Activated CD4-positive, alpha-beta T cell treated with anti-CD3 and anti-CD28 coated beads, Interleukin-2, amount 10 ng/mL, durations not matched to agents 24 days and 14 days (primary cell): ENCODE data around the gene S100A6. TPM values are rescaled to one million over a fixed set of nuclear protein-coding genes. Genes with fewer than 3 reads are reported as not detected.
A peak's percentile ranks its signal among the peaks of the same experiment; 100 is the strongest.
"Not testable (repeated sequence)": the region's sequence is repeated elsewhere in the genome, so short reads cannot be mapped to it uniquely, and the experiment has no call there.

ENCODE experiments used
- DNase-seq: peaks from one replicate; pipeline ENCODE4 v3.0.0; 2022
- H3K27ac Mint-ChIP-seq: one replicate; pipeline ENCODE4 v1.8.0; 2022; ENCODE audit warnings: mild to moderate bottlenecking, mixed read lengths
- H3K27me3 Mint-ChIP-seq: one replicate; pipeline ENCODE4 v1.8.0; 2022; ENCODE audit warnings: mixed read lengths
- H3K36me3 Mint-ChIP-seq: one replicate; pipeline ENCODE4 v1.8.0; 2022; ENCODE audit warnings: low read depth, mild to moderate bottlenecking, mixed read lengths
- H3K4me1 Mint-ChIP-seq: one replicate; pipeline ENCODE4 v1.8.0; 2021; ENCODE audit warnings: mixed read lengths
- H3K4me3 Mint-ChIP-seq: one replicate; pipeline ENCODE4 v1.8.0; 2022; ENCODE audit warnings: mild to moderate bottlenecking, moderate library complexity, mixed read lengths
- H3K9me3 Mint-ChIP-seq: one replicate; pipeline ENCODE4 v1.8.0; 2021; ENCODE audit warnings: mixed read lengths
- intact Hi-C: fragments of 100-400 bp; cut with micrococcal nuclease; formaldehyde crosslinking; loops from one replicate; pipeline ENCODE4 v1.15.1; 2023
- total RNA-seq: library from RNA; stranded (reverse); gene quantifications from 2 replicates; pipeline ENCODE4 v1.2.3, GENCODE V29; 2022

Gene S100A6
- 166 and 174 TPM in 2 replicates for total RNA-seq

GRCh38 chr1:153535242-153536011, at the start of gene S100A6:
Gene S100A6, minus strand, starts transcription at chr1:153535991. Its CDS starts 652 bp downstream, at chr1:153535339.
- intact Hi-C loops, result loop anchor here (1.0 to 10.0 kb wide), 2 partner anchors 10 to 429 kb away; partner anchors contain the start of genes CREB3L4, S100A4 and SLC39A1
- peak within 1 kb of the TSS; percentile 98 for H3K27ac Mint-ChIP-seq
- peaks cover 74% of the 10 kb centered on the region for H3K4me1 Mint-ChIP-seq
- H3K4me3 Mint-ChIP-seq, result peak within 1 kb of the TSS; percentile 92
- peaks cover 15% of the 10 kb centered on the region for H3K36me3 Mint-ChIP-seq
- no peaks in the 10 kb centered on the region for H3K27me3 Mint-ChIP-seq
- H3K9me3 Mint-ChIP-seq, result no peaks in the 10 kb centered on the region
- peak; percentile 84 for DNase-seq

GRCh38 chr1:153585006-153585405, 49.2 kb upstream of the S100A6 start:
- intact Hi-C loops, result no loop called here
- no peak overlapping the region for H3K27ac Mint-ChIP-seq
- no peak overlapping the region for H3K4me3 Mint-ChIP-seq
- H3K36me3 Mint-ChIP-seq, result no peaks in the 10 kb centered on the region
- peaks cover 19% of the 10 kb centered on the region for H3K27me3 Mint-ChIP-seq
- no peak for DNase-seq
- H3K9me3 Mint-ChIP-seq, result no peaks in the 10 kb centered on the region
- H3K4me1 Mint-ChIP-seq, result no peaks in the 10 kb centered on the region

GRCh38 chr1:153583976-153584375, 48.2 kb upstream of the S100A6 start:
- H3K27me3 Mint-ChIP-seq, result peaks cover 24% of the 10 kb centered on the region
- no peaks in the 10 kb centered on the region for H3K4me1 Mint-ChIP-seq

GRCh38 chr1:153583514-153583913, 47.7 kb upstream of the S100A6 start:
- H3K4me1 Mint-ChIP-seq, H3K27ac Mint-ChIP-seq, H3K9me3 Mint-ChIP-seq, intact Hi-C loops, H3K36me3 Mint-ChIP-seq, H3K4me3 Mint-ChIP-seq, DNase-seq: not testable (repeated sequence)
- peaks cover 29% of the 10 kb centered on the region for H3K27me3 Mint-ChIP-seq

More at GRCh38 chr1:153583976-153584375, 48.2 kb upstream of the S100A6 start:
- H3K36me3 Mint-ChIP-seq, result no peaks in the 10 kb centered on the region
- no peak for DNase-seq
- no peak overlapping the region for H3K27ac Mint-ChIP-seq
- intact Hi-C loops, result no loop called here
- H3K9me3 Mint-ChIP-seq, result no peaks in the 10 kb centered on the region
- H3K4me3 Mint-ChIP-seq, result no peak overlapping the region

- H3K27me3 Mint-ChIP-seq, result peaks cover 33% of the 10 kb centered on the region
- H3K27ac Mint-ChIP-seq, H3K4me1 Mint-ChIP-seq, H3K4me3 Mint-ChIP-seq, DNase-seq, intact Hi-C loops, H3K36me3 Mint-ChIP-seq, H3K9me3 Mint-ChIP-seq: not testable (repeated sequence)
Measured at GRCh38 chr1:153582836-153583235, 47.0 kb upstream of the S100A6 start.

- Mint-ChIP-seq H3K27me3 (peaks cover 29% of the 10 kb centered on the region), H3K4me3 (no peak overlapping the region), H3K4me1 (peaks cover 6% of the 10 kb centered on the region), H3K9me3 (no peaks in the 10 kb centered on the region), H3K27ac (no peak overlapping the region), H3K36me3 (no peaks in the 10 kb centered on the region)
- intact Hi-C loops, result no loop called here
- DNase-seq, result no peak
Measured at GRCh38 chr1:153578936-153579335, 43.1 kb upstream of the S100A6 start.

- Mint-ChIP-seq H3K9me3 (no peaks in the 10 kb centered on the region), H3K27me3 (peaks cover 26% of the 10 kb centered on the region), H3K36me3 (no peaks in the 10 kb centered on the region), H3K4me1 (peaks cover 6% of the 10 kb centered on the region), H3K4me3 (no peak overlapping the region), H3K27ac (no peak overlapping the region)
- intact Hi-C loops, result no loop called here
- DNase-seq, result no peak
Measured at GRCh38 chr1:153578490-153578889, 42.7 kb upstream of the S100A6 start.

- no peaks in the 10 kb centered on the region for H3K36me3 Mint-ChIP-seq
- no peak overlapping the region for H3K27ac Mint-ChIP-seq
- no peak for DNase-seq
- H3K4me3 Mint-ChIP-seq, result no peak overlapping the region
- peaks cover 26% of the 10 kb centered on the region for H3K27me3 Mint-ChIP-seq
- H3K4me1 Mint-ChIP-seq, result peaks cover 13% of the 10 kb centered on the region
- no peaks in the 10 kb centered on the region for H3K9me3 Mint-ChIP-seq
- intact Hi-C loops, result no loop called here
Measured at GRCh38 chr1:153577624-153578051, 41.8 kb upstream of the S100A6 start.

GRCh38 chr1:153577138-153577537, 41.3 kb upstream of the S100A6 start:
- no peaks in the 10 kb centered on the region for H3K36me3 Mint-ChIP-seq
- H3K4me3 Mint-ChIP-seq, result no peak overlapping the region
- DNase-seq, result no peak
- H3K27ac Mint-ChIP-seq, result no peak overlapping the region
- H3K9me3 Mint-ChIP-seq, result no peaks in the 10 kb centered on the region
- peaks cover 26% of the 10 kb centered on the region for H3K27me3 Mint-ChIP-seq
- peaks cover 15% of the 10 kb centered on the region for H3K4me1 Mint-ChIP-seq
- intact Hi-C loops, result no loop called here

- H3K4me3 Mint-ChIP-seq, DNase-seq, H3K27ac Mint-ChIP-seq, intact Hi-C loops, H3K9me3 Mint-ChIP-seq, H3K36me3 Mint-ChIP-seq: not testable (repeated sequence)
- peaks cover 26% of the 10 kb centered on the region for H3K27me3 Mint-ChIP-seq
- peaks cover 26% of the 10 kb centered on the region for H3K4me1 Mint-ChIP-seq
Measured at GRCh38 chr1:153575497-153575896, 39.7 kb upstream of the S100A6 start.

GRCh38 chr1:153575081-153575491, 39.3 kb upstream of the S100A6 start:
- H3K27me3 Mint-ChIP-seq, result peaks cover 26% of the 10 kb centered on the region
- H3K9me3 Mint-ChIP-seq, intact Hi-C loops, H3K27ac Mint-ChIP-seq, DNase-seq, H3K4me3 Mint-ChIP-seq, H3K36me3 Mint-ChIP-seq: not testable (repeated sequence)
- H3K4me1 Mint-ChIP-seq, result peaks cover 27% of the 10 kb centered on the region

GRCh38 chr1:153573351-153573750, 37.6 kb upstream of the S100A6 start:
- H3K27me3 Mint-ChIP-seq, result peaks cover 15% of the 10 kb centered on the region
- DNase-seq, result no peak
- H3K4me3 Mint-ChIP-seq, result peak overlapping the region; percentile 21
- no peak overlapping the region for H3K27ac Mint-ChIP-seq
- H3K36me3 Mint-ChIP-seq, result no peaks in the 10 kb centered on the region
- intact Hi-C loops, result loop anchor here (5.0 kb wide), 1 partner anchor 59 kb away; the partner anchor contains the start of gene CHTOP
- H3K9me3 Mint-ChIP-seq, result no peaks in the 10 kb centered on the region
- H3K4me1 Mint-ChIP-seq, result peaks cover 35% of the 10 kb centered on the region

GRCh38 chr1:153572569-153573015, 36.8 kb upstream of the S100A6 start:
- peak; percentile 84 for DNase-seq
- Mint-ChIP-seq H3K27me3 (peaks cover 8% of the 10 kb centered on the region), H3K36me3 (no peaks in the 10 kb centered on the region), H3K4me3 (no peak overlapping the region), H3K9me3 (no peaks in the 10 kb centered on the region), H3K4me1 (peaks cover 37% of the 10 kb centered on the region), H3K27ac (peak overlapping the region; percentile 72)
- intact Hi-C loops, result loop anchor here (1.0 to 5.0 kb wide), 3 partner anchors 45 to 99 kb away; partner anchors contain the start of gene CHTOP

- H3K4me1 Mint-ChIP-seq, result peaks cover 43% of the 10 kb centered on the region
- H3K9me3 Mint-ChIP-seq, result no peaks in the 10 kb centered on the region
- no peak overlapping the region for H3K4me3 Mint-ChIP-seq
- peak overlapping the region; percentile 35 for H3K27ac Mint-ChIP-seq
- intact Hi-C loops, result loop anchor here (1.0 to 5.0 kb wide), 3 partner anchors 46 to 100 kb away; partner anchors contain the start of gene CHTOP
- DNase-seq, result no peak
- no peaks in the 10 kb centered on the region for H3K27me3 Mint-ChIP-seq
- no peaks in the 10 kb centered on the region for H3K36me3 Mint-ChIP-seq
Measured at GRCh38 chr1:153571706-153572105, 35.9 kb upstream of the S100A6 start.
